GM21737 (cell line): ENCODE data around the gene PGM1.

Experiments used
- ATAC-seq: cut with Tn5 transposase; IDR thresholded peaks from one replicate; pipeline ENCODE4 v1.9.1; 2021; ENCODE audit warnings: mild to moderate bottlenecking, moderate library complexity; ENCODE audit not compliant: unreplicated experiment

The PGM1 gene

GRCh38 chr1:63630666-63631065, 37.5 kb downstream of the PGM1 start:
- ATAC-seq, result no peak

DNA sequence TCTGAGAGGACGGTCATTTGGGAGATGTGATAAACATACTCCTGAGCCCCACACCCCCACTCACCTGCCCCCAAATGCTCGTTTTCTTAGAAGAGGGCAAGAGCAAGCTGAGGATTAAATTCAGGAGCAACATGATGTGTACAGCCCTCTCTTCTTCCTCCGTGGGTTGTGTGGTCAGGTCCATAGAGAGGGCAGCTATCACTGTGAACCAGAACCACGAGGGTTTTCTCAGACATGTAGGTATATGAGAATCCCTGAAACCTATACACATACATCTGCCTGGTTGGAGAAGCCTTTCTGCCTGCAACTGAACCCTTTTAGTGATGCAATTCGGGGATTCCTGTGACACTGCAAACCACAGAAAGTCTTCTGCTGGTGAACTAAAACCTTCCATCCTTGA, 38.9 kb downstream of the PGM1 start:
- ATAC-seq, result no peak

DNA sequence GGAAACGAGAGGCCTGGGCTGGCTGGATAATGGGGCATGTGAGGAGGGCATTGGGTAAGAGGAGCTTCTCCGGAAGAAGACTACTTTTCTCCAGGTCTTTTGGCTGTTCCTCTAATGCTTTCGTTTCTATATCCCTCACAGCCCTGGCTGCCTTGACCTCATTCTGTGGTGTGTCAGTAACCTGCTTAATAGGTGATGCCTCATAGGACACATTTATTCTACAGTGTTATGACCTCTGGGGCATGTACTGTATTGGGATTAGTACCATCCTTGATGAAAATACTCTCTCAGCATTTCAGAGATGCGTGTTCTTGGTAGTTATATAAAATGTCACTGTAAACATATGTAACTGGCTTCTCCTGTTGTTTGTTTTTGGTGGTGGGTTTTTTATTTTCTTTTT, 40.1 kb downstream of the PGM1 start:
- ATAC-seq, result no peak

DNA sequence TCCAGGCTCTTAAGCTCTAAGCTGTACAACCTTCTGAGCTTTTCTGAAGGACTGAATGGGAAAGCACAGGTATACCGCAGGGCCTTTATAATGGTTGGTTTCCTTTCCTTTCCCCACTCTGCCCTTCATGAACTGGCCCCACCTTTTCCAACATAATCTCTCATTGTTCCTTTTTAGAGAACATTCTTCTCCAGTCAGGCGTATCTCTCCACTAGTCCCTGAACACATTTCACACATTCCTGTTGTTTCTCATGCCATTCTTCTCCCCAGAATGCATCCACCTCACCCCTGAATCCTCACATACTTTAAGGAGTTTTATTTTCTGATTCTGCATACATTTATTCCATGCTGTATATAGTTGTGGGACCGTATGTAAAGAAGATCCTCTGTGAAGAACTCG, 41.3 kb downstream of the PGM1 start:
- ATAC-seq, result no peak

GRCh38 chr1:63635681-63636080, 42.5 kb downstream of the PGM1 start:
- ATAC-seq, result no peak

- no peak for ATAC-seq
Measured at GRCh38 chr1:63636192-63637105, 43.2 kb downstream of the PGM1 start.

- ATAC-seq, result no peak
Measured at GRCh38 chr1:63638471-63638870, 45.3 kb downstream of the PGM1 start.

- ATAC-seq, result no peak
Measured at GRCh38 chr1:63638875-63639274, 45.7 kb downstream of the PGM1 start.

DNA sequence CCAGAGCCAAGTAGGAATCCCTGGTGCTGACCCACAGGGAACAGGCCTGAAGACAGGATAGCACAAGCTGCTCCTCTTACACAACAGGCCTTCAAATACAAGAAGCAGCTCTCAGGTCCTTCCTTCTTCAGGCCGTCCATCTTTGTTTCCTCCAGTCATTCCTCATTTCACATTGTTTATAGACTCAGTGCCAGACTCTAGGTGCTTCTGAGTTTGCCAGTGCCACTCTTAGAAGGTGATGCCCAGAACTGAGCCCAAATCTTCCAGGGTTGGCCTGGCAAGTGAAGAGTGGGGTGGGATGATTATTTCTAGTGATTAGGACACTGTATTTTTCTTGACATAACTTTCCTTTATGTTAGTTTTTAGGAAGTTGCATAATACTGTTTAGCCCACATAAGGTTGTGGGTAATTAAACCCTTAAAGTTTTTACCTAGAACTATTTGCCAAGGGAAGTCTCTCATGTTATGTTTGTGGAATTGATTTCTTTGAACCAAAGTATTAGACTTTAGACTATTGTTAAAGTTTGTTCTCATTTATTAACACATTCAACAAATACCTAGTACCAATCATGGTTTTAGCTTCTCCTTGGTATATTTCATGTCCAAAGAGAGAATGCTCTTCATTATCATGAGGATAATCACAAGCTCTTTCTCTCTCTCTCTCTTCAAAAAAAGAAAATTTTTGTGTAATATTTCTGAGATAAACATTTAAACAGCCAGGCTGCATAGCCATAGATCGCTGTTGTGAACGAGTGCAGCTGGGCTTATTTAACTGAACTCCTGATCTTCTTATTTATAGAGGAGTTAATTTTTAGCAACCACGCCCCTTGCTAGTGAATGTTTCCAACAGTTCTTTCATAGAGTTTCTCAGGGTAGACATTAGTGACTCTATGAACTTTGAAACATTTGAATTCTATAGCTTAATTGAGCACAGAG, 47.7 kb downstream of the PGM1 start:
- no peak for ATAC-seq

- no peak for ATAC-seq
Measured at GRCh38 chr1:63641615-63642014, 48.4 kb downstream of the PGM1 start.

DNA sequence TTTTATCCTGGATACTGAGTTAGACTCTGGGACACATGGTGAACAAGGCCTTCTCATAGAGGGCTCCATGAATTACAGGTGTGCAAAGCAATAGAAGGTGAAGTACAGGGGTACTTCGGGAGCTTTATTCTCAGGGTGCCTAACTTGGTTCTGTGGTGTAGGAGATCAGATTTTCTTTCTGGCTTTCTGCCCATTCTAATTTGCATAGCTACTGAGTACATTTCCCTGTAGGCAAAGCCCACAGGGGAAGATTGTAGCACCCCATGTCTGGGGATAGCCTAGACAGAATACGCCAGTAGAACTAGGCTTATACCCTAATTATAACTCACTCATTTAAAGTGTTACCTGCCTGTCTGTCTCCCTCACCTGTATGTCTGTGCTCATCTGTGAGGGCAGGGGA, 49.7 kb downstream of the PGM1 start:
- no peak for ATAC-seq

DNA sequence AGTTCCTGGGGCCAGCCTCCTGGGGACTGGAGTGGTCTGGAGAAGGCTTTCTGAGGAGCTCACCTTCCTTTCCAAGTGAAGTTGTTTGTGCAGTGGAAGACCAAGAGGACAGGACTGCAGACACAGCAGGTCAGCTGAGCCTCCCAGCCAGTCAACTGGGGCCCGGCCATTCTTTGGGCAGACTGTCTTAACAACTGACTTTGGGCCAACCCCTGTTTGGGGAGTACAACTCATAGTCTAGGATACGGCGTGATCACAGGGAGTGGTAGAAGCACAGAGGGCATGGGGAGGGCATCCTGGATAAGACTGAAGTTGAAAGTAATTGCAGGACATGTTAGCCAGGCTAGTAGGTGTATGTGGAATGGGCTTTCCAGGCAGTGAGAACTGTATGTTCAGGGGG, 50.3 kb downstream of the PGM1 start:
- ATAC-seq, result no peak

GRCh38 chr1:63643926-63644325, 50.7 kb downstream of the PGM1 start:
- no peak for ATAC-seq

DNA sequence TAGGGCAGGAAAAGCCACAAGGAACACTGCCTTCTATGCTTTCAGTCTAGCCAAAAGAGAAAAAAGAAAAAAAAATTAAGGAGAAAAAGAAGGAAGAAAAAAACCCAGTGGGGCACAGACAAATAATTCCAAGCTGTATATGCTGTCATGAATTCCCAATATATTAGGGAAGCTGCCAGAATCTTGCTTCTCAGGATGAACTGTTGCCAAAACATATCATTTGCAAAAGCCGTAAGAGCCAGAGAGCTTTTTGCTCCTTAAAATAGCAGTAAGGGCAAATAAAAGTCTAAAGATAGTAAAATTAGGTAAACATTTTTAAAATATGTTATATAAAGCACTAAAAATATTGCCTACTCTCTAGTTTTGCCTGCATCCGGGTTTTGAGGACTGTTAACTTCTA, 52.1 kb downstream of the PGM1 start:
- no peak for ATAC-seq

- ATAC-seq, result no peak
Measured at GRCh38 chr1:63648689-63649088, 55.5 kb downstream of the PGM1 start.

DNA sequence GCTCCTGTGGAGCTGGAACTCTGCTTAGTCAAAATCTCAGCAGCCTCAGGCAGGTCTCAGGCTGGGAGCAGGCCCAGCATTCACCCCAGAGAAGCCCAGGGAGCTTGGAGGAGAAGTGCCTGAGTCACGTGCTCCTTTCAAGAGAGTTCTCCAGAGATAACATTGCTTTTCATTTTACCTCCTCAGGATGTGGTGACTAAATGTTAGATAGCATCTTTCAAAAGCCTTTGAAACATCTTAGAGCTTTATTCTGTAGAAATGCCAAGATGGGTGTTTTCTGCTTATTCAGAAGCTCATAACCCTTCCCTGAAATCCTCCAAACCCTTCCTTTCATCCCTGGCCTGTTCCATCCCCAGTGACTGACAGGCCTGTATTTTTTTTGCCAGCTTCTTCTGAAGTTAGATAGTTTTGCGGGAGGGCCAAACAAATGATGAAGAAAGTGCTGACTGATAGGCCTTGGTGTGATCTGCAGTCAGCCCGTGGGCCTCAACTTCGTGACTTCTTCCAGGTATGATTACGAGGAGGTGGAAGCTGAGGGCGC, 58.0 kb downstream of the PGM1 start:
- no peak for ATAC-seq

DNA sequence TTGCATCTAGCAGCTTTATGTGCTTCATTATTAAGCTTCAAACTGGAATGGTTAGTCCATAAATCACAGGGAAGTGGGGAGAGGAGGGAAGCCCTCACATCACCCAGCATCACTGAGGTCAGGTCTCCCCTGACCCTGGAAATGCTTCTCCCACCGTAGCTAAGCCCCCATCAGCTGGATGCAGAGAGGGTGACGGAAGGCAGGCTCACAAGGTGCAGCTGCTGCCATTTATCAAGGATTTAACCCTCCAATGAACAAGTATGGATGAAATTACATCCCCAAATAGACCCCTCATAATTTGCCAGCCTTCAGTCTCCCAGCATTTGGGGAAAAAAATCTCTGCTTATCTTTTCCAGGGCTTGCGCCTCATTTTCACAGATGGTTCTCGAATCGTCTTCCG, 60.8 kb downstream of the PGM1 start:
- ATAC-seq, result no peak

GRCh38 chr1:63659448-63659847, 66.2 kb downstream of the PGM1 start:
- ATAC-seq, result no peak

GRCh38 chr1:63662056-63662836, 69.0 kb downstream of the PGM1 start:
- no peak for ATAC-seq

GRCh38 chr1:63662841-63663240, 69.6 kb downstream of the PGM1 start:
- no peak for ATAC-seq

DNA sequence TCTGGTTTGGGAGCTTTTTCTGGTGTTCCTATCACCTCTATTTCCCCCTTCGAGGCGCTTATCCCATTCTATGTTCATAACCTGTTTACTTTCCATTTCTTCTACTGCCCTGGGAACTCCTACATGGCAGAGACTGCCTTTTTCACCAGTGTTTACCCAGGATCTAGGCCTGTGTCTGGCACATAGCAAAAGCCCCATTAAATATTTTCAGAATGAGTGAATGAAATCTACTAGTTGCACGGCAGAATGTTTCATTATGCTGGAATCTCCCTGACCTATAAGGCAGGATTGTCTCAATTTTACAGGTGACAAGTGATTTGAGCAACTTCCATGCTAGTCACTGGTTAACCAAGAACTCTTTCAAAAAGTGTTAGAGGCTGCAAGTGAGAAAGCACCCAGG, 70.1 kb downstream of the PGM1 start:
- ATAC-seq, result no peak
